ENCODE measurements around the gene NOTCH4.

The NOTCH4 gene

GRCh38 chr6:32153564-32154513 lies 70.0 kb downstream of the NOTCH4 start, which contains the start of gene PPT2:
Gene PPT2 (plus strand): TSS chr6:32154141. CDS start chr6:32154595, 454 bp downstream.
- H3K9me3 ChIP-seq (replicated peaks in 1 of 2; ENCODE audit: control insufficient read depth in 2 of 2, insufficient read depth in 1 of 2, low read depth in 1 of 2, low read length in 2 of 2), result no peaks in the 10 kb centered on the region
- H3K79me1 ChIP-seq (ENCODE audit: low read depth, low read length), result peaks cover 19% of the 10 kb centered on the region
- no CpG with 5 or more reads among the region's 52 CpGs for WGBS, 2 donors (ENCODE audit: extremely low coverage in 2 of 2, insufficient read length in 2 of 2, insufficient replicate concordance in 1 of 2)

GRCh38 chr6:32152769-32153563 lies 70.9 kb downstream of the NOTCH4 start:
- Histone ChIP-seq H3K9ac (ENCODE audit: low read depth, low read length, poor library complexity) (peak overlapping the region; percentile 27), H2BK120ac (ENCODE audit: low read depth, low read length) (no peak overlapping the region), H3K36me3 (replicated peaks in 1 of 2; ENCODE audit: control insufficient read depth in 2 of 2, insufficient read depth in 2 of 2, low read length in 2 of 2) (peaks cover 19 to 29% of the 10 kb centered on the region in 2 donors), H3K4me3 (ENCODE audit: low read length in 2 of 2) (peak overlapping the region; percentile 60 to 97), H3K27ac (replicated peaks; ENCODE audit: low read length) (peak overlapping the region; percentile 89), H2BK5ac (ENCODE audit: low read length) (peak overlapping the region; percentile 77), H2AK5ac (ENCODE audit: low read depth, low read length) (no peak overlapping the region), H3K18ac (ENCODE audit: low read length) (peak overlapping the region; percentile 92), H4K91ac (ENCODE audit: low read depth, low read length, poor library complexity) (no peak overlapping the region), H3K4me1 (ENCODE audit: control insufficient read depth in 2 of 2, insufficient read depth in 1 of 2, low read depth in 1 of 2, low read length in 2 of 2) (peaks cover 15 to 26% of the 10 kb centered on the region in 2 donors), H3K23ac (ENCODE audit: low read depth, low read length, poor library complexity) (peak overlapping the region; percentile 89), H3K14ac (ENCODE audit: low read length) (no peak overlapping the region), H3K9me3 (replicated peaks in 1 of 2; ENCODE audit: control insufficient read depth in 2 of 2, insufficient read depth in 1 of 2, low read depth in 1 of 2, low read length in 2 of 2) (no peaks in the 10 kb centered on the region), H4K8ac (ENCODE audit: low read depth, low read length) (no peak overlapping the region), H3K4ac (ENCODE audit: low read length) (no peak overlapping the region), H2BK12ac (ENCODE audit: low read length) (no peak overlapping the region), H2BK15ac (ENCODE audit: low read length) (peak overlapping the region; percentile 56), H3K4me2 (ENCODE audit: insufficient read depth, low read length, poor library complexity, severe bottlenecking) (peak overlapping the region; percentile 87), H2AFZ (ENCODE audit: low read length) (peak overlapping the region; percentile 76), H3K27me3 (ENCODE audit: control insufficient read depth in 3 of 3, insufficient read depth in 3 of 3, low read depth in 1 of 3, low read length in 3 of 3) (peaks cover 0 to 31% (median 0%) of the 10 kb centered on the region in 3 experiments), H3K79me1 (ENCODE audit: low read depth, low read length) (peaks cover 19% of the 10 kb centered on the region)
- no peak for DNase-seq (ENCODE audit: low spot score)
- WGBS, 2 donors (ENCODE audit: extremely low coverage in 2 of 2, insufficient read length in 2 of 2, insufficient replicate concordance in 1 of 2), result no CpG with 5 or more reads among the region's 35 CpGs

More at GRCh38 chr6:32153564-32154513, 70.0 kb downstream of the NOTCH4 start, which contains the start of gene PPT2:
- no peak within 1 kb of the TSS for H4K91ac ChIP-seq (ENCODE audit: low read depth, low read length, poor library complexity)
- H2AK5ac ChIP-seq (ENCODE audit: low read depth, low read length), result peak within 1 kb of the TSS; percentile 88
- H3K9ac ChIP-seq (ENCODE audit: low read depth, low read length, poor library complexity), result peak within 1 kb of the TSS; percentile 95
- peak within 1 kb of the TSS; percentile 26 for H3K4ac ChIP-seq (ENCODE audit: low read length)
- H3K27ac ChIP-seq (replicated peaks; ENCODE audit: low read length), result peak within 1 kb of the TSS; percentile 89
- peak within 1 kb of the TSS; percentile 76 for H2AFZ ChIP-seq (ENCODE audit: low read length)
- H3K4me1 ChIP-seq (ENCODE audit: control insufficient read depth in 2 of 2, insufficient read depth in 1 of 2, low read depth in 1 of 2, low read length in 2 of 2), result peaks cover 15 to 26% of the 10 kb centered on the region in 2 donors
- H3K27me3 ChIP-seq (ENCODE audit: control insufficient read depth in 3 of 3, insufficient read depth in 3 of 3, low read depth in 1 of 3, low read length in 3 of 3), result peaks cover 0 to 30% (median 0%) of the 10 kb centered on the region in 3 experiments
- peak within 1 kb of the TSS; percentile 87 for H3K4me2 ChIP-seq (ENCODE audit: insufficient read depth, low read length, poor library complexity, severe bottlenecking)
- H3K14ac ChIP-seq (ENCODE audit: low read length), result peak within 1 kb of the TSS; percentile 86
- peak within 1 kb of the TSS; percentile 62 for H2BK120ac ChIP-seq (ENCODE audit: low read depth, low read length)
- peaks cover 25 to 38% of the 10 kb centered on the region in 2 donors for H3K36me3 ChIP-seq (replicated peaks in 1 of 2; ENCODE audit: control insufficient read depth in 2 of 2, insufficient read depth in 2 of 2, low read length in 2 of 2)
- peak within 1 kb of the TSS; percentile 56 for H2BK15ac ChIP-seq (ENCODE audit: low read length)
- H3K18ac ChIP-seq (ENCODE audit: low read length), result peak within 1 kb of the TSS; percentile 94
- no peak within 1 kb of the TSS for H2BK12ac ChIP-seq (ENCODE audit: low read length)
- DNase-seq (ENCODE audit: low spot score), result peak; percentile 88
- no peak within 1 kb of the TSS for H4K8ac ChIP-seq (ENCODE audit: low read depth, low read length)
- peak within 1 kb of the TSS; percentile 60 to 97 for H3K4me3 ChIP-seq (ENCODE audit: low read length in 2 of 2)
- peak within 1 kb of the TSS; percentile 90 for H2BK5ac ChIP-seq (ENCODE audit: low read length)
- peak within 1 kb of the TSS; percentile 89 for H3K23ac ChIP-seq (ENCODE audit: low read depth, low read length, poor library complexity)

GRCh38 chr6:32151863-32152768 lies 71.8 kb downstream of the NOTCH4 start, which contains the start of gene PRRT1:
Gene PRRT1 (minus strand): TSS chr6:32151939. CDS start chr6:32151827, 112 bp downstream.
- no peak within 1 kb of the TSS for H3K4ac ChIP-seq (ENCODE audit: low read length)
- DNase-seq (ENCODE audit: low spot score), result no peak
- peak within 1 kb of the TSS; percentile 60 to 68 for H3K4me3 ChIP-seq (ENCODE audit: low read length in 2 of 2)
- no peak within 1 kb of the TSS for H3K27ac ChIP-seq (replicated peaks; ENCODE audit: low read length)
- peak within 1 kb of the TSS; percentile 87 for H3K4me2 ChIP-seq (ENCODE audit: insufficient read depth, low read length, poor library complexity, severe bottlenecking)
- H4K8ac ChIP-seq (ENCODE audit: low read depth, low read length), result no peak within 1 kb of the TSS
- peaks cover 0 to 33% (median 0%) of the 10 kb centered on the region in 3 experiments for H3K27me3 ChIP-seq (ENCODE audit: control insufficient read depth in 3 of 3, insufficient read depth in 3 of 3, low read depth in 1 of 3, low read length in 3 of 3)
- no peak within 1 kb of the TSS for H2BK5ac ChIP-seq (ENCODE audit: low read length)
- no peak within 1 kb of the TSS for H3K9ac ChIP-seq (ENCODE audit: low read depth, low read length, poor library complexity)
- peak within 1 kb of the TSS; percentile 28 for H2BK120ac ChIP-seq (ENCODE audit: low read depth, low read length)
- WGBS, 2 donors (ENCODE audit: extremely low coverage in 2 of 2, insufficient read length in 2 of 2, insufficient replicate concordance in 1 of 2), result no CpG with 5 or more reads among the region's 24 CpGs
- peak within 1 kb of the TSS; percentile 3 for H2AK5ac ChIP-seq (ENCODE audit: low read depth, low read length)
- H2AFZ ChIP-seq (ENCODE audit: low read length), result peak within 1 kb of the TSS; percentile 76
- peaks cover 15 to 26% of the 10 kb centered on the region in 2 donors for H3K4me1 ChIP-seq (ENCODE audit: control insufficient read depth in 2 of 2, insufficient read depth in 1 of 2, low read depth in 1 of 2, low read length in 2 of 2)
- peaks cover 12 to 21% of the 10 kb centered on the region in 2 donors for H3K36me3 ChIP-seq (replicated peaks in 1 of 2; ENCODE audit: control insufficient read depth in 2 of 2, insufficient read depth in 2 of 2, low read length in 2 of 2)
- no peaks in the 10 kb centered on the region for H3K9me3 ChIP-seq (replicated peaks in 1 of 2; ENCODE audit: control insufficient read depth in 2 of 2, insufficient read depth in 1 of 2, low read depth in 1 of 2, low read length in 2 of 2)
- no peak within 1 kb of the TSS for H2BK15ac ChIP-seq (ENCODE audit: low read length)
- H2BK12ac ChIP-seq (ENCODE audit: low read length), result peak within 1 kb of the TSS; percentile 47
- peaks cover 16% of the 10 kb centered on the region for H3K79me1 ChIP-seq (ENCODE audit: low read depth, low read length)
- H3K14ac ChIP-seq (ENCODE audit: low read length), result no peak within 1 kb of the TSS
- H3K23ac ChIP-seq (ENCODE audit: low read depth, low read length, poor library complexity), result no peak within 1 kb of the TSS
- peak within 1 kb of the TSS; percentile 74 for H3K18ac ChIP-seq (ENCODE audit: low read length)
- no peak within 1 kb of the TSS for H4K91ac ChIP-seq (ENCODE audit: low read depth, low read length, poor library complexity)

Measured in neuronal stem cell (in vitro differentiated cells).